Measurements from ENCODE around the gene ZFP42.
"Not testable (repeated sequence)": the region's sequence is repeated elsewhere in the genome, so short reads cannot be mapped to it uniquely, and the experiment has no call there.

The ZFP42 gene

DNA sequence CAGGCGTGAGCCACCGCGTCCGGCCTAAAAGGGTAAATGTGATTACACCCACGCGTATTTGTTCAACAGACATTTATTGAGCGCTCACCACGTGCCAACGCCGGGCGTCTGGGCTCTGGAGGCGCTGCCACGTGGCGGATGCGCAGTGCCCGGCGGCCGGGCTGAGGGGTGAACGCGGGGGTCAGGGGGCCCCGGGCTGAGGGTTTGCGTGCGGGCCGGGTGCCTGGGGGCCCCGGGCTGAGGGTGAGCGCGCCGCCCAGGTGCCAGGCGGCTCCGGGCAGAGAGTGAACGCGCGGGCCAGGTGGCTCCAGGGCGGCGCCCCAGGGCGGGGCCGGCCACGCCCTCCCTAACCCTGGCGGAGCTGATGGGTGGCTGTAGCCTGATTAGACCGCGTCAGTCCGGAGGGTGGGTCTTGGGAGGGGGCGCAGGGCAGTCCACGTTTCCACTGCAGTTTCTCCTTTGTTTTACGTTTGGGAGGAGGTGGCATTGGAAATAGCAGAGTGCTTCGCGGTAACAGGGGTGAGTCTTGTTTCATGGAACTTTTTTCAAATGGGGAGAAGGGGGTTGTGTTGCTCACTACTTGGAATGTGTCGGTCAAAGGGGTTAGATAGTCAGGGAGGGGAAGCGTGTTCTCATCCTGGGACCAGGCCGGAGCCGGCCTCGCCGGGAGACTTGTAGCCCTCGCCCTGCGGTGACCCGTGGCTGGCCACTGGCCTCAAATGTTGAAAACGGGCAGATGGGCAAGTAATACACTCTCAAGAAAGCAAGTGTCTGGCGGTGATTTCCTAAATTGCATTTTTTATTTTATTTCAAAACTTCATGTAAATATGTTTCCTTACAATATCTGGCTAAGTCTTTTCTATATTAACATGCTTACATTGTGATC lies at the start of gene ZFP42:
Gene ZFP42 (plus strand): TSS at position 450 of the 886 bp plus-strand sequence. CDS start 7,037 bp downstream, outside the sequence.
- in situ Hi-C loops (cut with MboI; ENCODE audit: low sequenced_read_pairs), result no loop called here

DNA sequence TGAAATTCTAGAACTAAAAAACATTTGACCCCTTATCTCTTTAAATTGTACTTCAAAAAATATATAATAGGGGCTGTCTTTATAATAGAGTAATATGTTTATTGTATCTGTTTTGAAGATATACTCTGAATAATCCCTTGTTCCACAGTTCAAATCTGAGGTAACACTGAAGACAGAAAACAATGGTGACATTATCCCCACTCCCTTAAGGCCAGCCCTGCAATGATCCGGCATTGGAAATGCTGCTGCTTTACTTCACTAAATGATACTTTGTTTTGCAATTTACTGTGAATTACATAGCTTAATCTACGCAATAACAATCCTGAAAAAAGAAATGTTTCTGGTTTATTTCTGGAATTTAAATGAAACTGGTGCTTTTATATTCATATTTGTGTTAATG lies 34.4 kb upstream of the ZFP42 start:
- in situ Hi-C loops (cut with MboI; ENCODE audit: low sequenced_read_pairs), result no loop called here

DNA sequence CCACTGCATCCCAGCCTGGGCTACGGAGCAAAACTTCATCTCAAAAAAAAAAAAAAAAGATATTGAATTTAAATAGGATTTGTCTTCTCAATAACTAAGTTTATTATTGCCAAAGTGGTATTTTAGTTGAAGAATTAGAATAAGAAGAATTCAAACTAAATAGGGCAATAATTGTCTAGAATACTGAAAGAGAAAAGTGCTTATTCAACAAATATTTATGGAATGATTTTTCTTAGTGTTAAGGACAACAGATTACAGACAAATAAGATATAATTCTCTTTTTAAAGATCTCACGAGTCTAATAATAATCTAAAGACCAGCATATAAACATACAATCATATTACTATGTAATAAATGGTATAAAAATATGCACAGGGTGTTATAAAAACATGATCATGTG lies 33.6 kb upstream of the ZFP42 start:
- in situ Hi-C loops (cut with MboI; ENCODE audit: low sequenced_read_pairs), result no loop called here

DNA sequence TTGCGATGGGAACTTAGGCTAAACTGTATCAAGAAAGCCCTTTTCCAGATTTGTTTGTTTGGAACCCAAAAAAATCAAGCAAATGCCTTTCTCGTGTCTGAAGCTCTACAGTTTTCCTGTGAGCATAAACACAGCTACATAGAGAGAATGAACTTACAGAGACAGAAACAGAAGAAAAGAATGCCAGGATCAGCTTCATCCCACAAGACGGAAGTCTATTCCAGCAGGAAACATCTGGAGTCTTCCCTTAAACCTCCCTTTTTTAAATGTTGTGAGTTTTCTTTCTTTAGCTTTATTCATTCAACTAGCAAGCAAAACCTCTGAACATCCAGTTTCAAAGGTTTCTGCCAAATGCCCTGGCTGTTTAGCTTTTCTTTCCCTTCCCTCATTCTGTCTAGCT lies 32.6 kb upstream of the ZFP42 start:
- in situ Hi-C loops (cut with MboI; ENCODE audit: low sequenced_read_pairs), result no loop called here

DNA sequence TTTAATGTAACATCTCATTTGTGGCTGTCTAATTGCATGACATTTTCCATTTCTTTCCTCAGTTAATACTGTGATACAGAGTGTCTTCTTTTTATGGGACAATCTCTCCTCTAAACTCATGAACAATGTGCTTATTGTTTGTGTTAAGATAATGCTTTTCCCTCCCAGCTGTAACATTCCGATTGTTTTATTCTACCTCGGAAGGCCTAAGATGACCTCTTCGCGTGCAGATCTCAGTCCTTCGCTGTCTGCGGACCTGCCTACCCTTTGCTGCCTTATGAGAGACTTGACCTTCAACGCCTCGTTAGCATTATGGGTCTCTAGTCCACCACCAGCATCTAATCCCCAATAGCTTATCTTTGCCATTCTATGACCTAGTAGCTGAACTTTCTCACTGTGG lies 29.8 kb upstream of the ZFP42 start:
- in situ Hi-C loops (cut with MboI; ENCODE audit: low sequenced_read_pairs), result no loop called here

DNA sequence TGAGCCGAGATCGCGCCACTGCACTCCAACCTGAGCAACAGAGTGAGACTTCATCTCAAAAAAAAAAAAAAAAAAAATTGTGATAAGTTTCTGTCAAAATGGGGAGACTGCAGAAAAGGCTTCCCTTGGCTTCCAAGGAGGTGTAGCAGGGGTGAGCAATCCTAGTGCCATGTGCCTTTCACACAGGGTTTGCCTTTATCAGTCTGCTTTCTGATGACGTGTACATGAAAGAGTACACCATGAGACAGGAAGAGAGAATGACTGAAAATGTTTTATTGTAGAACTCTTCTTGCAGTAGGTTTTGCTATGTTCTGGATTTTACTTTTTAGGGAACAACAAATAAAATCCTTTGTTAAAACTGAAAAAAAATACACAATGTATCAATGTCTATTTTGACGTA lies 23.4 kb upstream of the ZFP42 start:
- in situ Hi-C loops (cut with MboI; ENCODE audit: low sequenced_read_pairs), result no loop called here

- in situ Hi-C loops (cut with MboI; ENCODE audit: low sequenced_read_pairs), result no loop called here
Measured at GRCh38 chr4:187983746-187984145, 11.8 kb upstream of the ZFP42 start.

GRCh38 chr4:187992971-187993370 lies 2.6 kb upstream of the ZFP42 start:
- in situ Hi-C loops (cut with MboI; ENCODE audit: low sequenced_read_pairs), result no loop called here

GRCh38 chr4:187993827-187994226 lies 1.7 kb upstream of the ZFP42 start:
- in situ Hi-C loops (cut with MboI; ENCODE audit: low sequenced_read_pairs), result no loop called here

DNA sequence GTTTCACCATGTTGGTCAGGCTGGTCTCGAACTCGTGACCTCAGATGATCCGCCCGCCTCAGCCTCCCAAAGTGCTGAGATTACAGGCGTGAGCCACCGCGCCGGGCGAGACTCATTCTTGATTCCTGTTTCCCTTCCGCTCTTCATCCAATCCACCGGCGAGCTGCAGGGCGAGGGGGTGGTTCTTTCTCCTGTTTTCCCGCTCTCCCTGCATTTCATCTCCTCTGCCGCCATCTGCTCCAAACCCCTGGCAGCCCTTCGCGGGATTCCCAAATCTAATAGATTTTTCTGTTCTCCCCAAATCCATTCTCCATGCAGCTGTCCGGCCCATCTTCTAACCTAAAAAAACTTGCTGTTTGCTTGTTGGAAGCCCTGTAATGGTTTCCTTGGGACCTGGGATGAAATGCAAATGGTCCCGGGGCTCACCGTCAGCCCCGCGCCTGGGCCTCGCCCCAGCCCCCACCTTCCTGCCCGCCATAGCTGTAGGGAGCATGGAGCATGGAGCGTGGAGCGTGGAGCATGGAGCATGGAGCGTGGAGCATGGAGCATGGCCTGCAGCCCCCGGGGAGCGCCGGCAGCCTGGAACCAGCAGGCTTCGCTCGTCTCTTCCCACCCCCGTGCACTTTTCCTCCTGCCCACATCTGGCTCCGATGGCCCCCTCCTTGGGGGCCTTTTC lies 1.1 kb downstream of the ZFP42 start:
- in situ Hi-C loops (cut with MboI; ENCODE audit: low sequenced_read_pairs), result no loop called here

GRCh38 chr4:187997991-187998390 lies 2.4 kb downstream of the ZFP42 start:
- in situ Hi-C loops (cut with MboI; ENCODE audit: low sequenced_read_pairs), result not testable (repeated sequence)

DNA sequence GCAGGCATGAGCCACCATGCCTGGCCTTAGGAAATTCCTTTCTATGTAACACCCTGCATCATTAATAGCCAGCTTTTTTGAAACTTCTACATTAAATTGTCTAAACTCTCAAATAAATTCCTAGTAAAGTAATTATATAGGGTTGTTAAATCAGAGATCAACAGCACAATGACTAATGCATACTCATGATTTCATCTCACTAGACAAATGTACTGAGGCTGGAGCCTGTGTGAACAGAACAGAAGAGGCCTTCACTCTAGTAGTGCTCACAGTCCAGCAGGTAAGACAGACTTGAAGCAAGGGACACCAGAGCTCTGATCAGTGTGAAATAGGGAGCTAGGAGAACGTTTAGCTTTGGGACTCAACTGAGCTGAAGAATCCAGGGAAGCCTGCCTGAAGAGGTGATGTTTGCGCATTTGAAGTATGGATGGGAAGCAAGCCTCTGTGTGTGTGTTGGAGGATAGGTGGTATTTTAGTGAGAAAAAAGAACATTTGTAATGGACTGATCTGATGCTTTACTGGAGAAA lies 3.9 kb downstream of the ZFP42 start:
- in situ Hi-C loops (cut with MboI; ENCODE audit: low sequenced_read_pairs), result no loop called here

DNA sequence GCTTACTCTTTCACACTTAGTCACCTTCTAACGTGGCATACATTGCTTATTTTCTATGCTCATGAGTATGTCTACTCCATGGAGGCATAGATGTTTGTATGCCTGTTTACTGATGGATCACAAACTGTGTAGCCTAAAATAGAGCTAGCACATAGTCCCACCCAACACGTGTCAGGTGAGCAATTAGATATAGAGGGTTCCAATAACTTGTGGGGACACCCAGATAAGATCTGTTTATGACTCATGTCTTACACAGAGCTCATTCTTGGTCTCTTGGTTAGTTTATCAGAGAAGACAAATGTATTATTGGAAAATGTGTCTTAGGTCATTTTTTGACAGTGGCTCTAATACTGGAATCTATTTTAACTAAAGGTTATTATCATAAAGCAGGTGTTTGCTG lies 6.8 kb downstream of the ZFP42 start:
- in situ Hi-C loops (cut with MboI; ENCODE audit: low sequenced_read_pairs), result no loop called here

- in situ Hi-C loops (cut with MboI; ENCODE audit: low sequenced_read_pairs), result no loop called here
Measured at GRCh38 chr4:188002751-188003150, 7.2 kb downstream of the ZFP42 start.

DNA sequence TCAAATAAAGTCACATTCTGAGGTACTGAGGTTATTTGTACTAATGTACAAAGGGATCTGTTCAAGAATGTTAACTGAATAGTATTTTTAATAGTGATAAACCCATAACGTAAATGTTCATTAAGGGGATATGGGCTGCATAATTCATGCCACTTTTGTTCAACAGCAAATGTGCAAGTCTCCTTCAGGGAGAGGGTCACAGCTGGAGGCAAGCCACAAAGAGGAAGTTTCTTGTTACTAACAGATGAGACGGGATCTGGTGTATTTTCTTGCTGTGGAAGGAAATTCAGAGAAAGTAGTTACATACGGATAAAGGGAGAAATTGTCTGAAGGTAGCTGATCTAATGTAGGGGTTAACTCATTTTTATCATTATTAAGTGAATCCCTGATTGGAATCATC lies 10.0 kb downstream of the ZFP42 start:
- in situ Hi-C loops (cut with MboI; ENCODE audit: low sequenced_read_pairs), result no loop called here

GRCh38 chr4:188006285-188006848 lies 10.8 kb downstream of the ZFP42 start:
- in situ Hi-C loops (cut with MboI; ENCODE audit: low sequenced_read_pairs), result no loop called here

- in situ Hi-C loops (cut with MboI; ENCODE audit: low sequenced_read_pairs), result no loop called here
Measured at GRCh38 chr4:188008377-188008776, 12.8 kb downstream of the ZFP42 start.

DNA sequence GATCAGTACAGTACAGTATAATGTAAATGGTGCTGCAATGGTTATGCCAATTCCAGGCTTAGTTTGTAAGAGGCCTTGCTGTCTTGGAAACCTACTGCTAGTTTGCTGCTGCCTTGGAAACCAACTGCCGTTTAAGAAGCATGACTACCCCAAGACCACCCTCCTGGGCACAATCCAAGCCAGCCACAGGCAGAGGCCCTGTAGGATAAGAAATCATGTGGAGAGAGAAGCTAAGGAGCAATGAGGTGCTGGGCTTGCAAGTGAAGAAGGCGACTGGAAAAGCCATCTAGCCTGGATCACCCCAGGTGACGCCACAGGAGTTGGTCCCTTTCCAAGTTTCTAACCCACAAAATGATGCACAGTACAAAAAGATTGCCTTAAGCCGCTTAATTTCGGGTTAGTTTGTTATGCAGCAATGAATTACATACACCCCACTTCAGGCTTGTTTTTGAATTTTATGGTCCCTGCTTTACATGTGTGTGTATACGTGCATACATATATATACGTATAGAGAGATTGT lies 16.9 kb downstream of the ZFP42 start:
- in situ Hi-C loops (cut with MboI; ENCODE audit: low sequenced_read_pairs), result no loop called here

- in situ Hi-C loops (cut with MboI; ENCODE audit: low sequenced_read_pairs), result no loop called here
Measured at GRCh38 chr4:188015025-188015940, 19.7 kb downstream of the ZFP42 start.

GRCh38 chr4:188016754-188017153 lies 21.2 kb downstream of the ZFP42 start:
- in situ Hi-C loops (cut with MboI; ENCODE audit: low sequenced_read_pairs), result no loop called here
